GM12872 (cell line): ENCODE results near the gene CALR3.

ENCODE experiments used
- TF ChIP-seq, protein P1 (sequence below): IDR thresholded peaks from 3 replicates; pipeline ENCODE4 v1.5.1; 2011; ENCODE audit warnings: low read depth, mild to moderate bottlenecking, low read length, moderate library complexity; ENCODE audit not compliant: insufficient read depth

CALR3 gene

DNA sequence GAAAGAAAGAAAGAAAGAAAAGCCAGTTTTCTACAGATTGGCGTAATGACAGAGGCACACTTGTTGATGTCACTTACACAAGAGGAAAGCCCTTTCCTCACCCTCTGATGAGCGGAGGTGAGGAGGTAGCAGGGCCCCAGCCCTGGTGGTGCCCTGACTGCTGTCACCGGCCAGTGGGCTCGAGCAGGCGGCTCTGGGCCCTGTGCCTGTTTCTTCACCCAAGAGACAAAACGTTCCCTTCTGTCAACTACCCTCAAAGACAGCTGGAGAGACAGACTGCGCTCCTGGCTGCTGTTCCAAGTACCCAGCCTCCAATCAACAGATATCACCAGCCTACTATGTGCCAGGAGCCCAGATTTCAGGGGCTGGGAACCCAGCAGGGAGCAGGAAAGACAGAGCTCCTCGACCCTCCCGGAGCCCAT is 34.3 kb downstream of the CALR3 start:
- TF ChIP-seq, protein P1, sequence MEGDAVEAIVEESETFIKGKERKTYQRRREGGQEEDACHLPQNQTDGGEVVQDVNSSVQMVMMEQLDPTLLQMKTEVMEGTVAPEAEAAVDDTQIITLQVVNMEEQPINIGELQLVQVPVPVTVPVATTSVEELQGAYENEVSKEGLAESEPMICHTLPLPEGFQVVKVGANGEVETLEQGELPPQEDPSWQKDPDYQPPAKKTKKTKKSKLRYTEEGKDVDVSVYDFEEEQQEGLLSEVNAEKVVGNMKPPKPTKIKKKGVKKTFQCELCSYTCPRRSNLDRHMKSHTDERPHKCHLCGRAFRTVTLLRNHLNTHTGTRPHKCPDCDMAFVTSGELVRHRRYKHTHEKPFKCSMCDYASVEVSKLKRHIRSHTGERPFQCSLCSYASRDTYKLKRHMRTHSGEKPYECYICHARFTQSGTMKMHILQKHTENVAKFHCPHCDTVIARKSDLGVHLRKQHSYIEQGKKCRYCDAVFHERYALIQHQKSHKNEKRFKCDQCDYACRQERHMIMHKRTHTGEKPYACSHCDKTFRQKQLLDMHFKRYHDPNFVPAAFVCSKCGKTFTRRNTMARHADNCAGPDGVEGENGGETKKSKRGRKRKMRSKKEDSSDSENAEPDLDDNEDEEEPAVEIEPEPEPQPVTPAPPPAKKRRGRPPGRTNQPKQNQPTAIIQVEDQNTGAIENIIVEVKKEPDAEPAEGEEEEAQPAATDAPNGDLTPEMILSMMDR: no peak

DNA sequence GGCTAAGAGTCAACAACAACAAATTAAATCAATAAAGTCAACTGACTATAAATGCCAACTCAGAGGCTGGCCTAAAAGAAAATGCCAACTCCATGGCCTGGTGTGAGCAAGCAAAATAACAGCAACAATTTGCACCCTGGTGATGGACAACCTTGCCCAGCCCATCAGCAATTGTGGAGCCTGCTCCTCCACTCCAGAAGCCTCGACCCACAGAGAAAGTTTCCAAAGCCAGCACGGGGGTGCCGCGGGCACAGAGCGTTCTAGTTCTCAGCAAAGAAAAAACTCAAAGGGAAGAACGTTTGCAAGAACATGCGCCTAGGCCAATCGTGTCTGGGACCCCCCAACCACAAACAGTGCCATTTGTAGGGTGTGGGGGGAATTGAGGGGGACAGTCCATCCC is 35.5 kb downstream of the CALR3 start:
- TF ChIP-seq, protein P1: no peak

DNA sequence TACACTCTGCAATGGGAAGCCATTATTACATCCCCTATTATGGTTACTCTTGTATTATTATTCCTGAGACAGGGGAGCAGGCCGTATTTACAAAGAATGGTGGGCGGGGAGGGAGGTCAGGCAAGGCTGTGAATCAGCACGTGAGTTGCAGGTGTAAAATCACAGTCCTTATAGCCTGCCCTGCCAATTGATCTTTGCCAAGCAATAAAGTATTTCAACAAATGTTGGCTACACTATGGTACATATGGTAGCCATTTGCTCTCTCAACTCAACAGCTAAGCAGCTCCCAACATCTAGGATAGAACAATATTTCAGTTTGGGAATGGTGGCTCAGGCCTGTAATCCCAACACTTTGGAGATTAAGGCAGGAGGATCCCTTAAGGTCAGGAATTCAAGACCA is 36.3 kb downstream of the CALR3 start:
- TF ChIP-seq, protein P1: no peak

DNA sequence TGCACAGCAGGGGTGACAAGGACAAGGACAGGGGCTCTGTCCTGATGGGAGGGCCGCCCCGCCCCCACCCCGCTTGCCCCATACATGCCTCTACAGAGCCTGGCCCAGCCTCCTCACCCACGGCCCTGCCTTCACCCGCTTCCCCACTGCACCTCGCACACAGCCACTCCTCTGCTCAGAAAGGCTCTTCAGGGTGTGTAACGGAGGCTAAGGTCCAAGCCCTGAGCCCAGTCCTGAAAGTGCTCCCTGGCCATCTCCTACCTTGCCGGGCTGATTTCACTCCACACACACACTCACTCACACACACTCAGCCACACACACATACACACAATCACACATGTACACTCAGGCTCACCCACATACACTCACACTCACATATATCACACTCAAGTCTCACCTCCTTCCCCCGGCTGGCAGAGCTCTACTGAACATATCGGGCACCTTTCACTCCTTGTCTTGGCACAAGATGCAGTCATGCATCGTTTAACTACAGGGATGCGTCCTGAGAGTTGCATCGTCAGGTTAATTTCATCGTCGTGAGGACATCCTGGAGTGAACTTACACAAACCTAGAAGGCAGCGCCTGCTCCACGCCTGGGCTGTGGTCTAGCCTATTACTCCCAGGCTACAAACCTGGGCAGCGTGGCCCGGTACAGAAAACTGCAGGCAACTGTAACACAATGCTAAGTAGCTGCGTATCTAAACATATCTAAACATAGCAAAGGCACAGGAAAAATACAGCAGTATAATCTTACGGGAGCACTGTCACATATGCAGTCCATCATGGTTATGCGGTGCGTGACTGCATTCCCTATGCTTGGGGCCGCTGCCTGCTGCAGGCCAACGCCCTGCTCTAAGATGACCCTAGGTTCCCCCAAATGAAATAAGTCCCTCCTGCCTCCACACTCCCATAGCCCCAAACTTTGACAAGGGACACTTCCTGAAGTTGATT is 37.3 kb downstream of the CALR3 start:
- TF ChIP-seq, protein P1: no peak

DNA sequence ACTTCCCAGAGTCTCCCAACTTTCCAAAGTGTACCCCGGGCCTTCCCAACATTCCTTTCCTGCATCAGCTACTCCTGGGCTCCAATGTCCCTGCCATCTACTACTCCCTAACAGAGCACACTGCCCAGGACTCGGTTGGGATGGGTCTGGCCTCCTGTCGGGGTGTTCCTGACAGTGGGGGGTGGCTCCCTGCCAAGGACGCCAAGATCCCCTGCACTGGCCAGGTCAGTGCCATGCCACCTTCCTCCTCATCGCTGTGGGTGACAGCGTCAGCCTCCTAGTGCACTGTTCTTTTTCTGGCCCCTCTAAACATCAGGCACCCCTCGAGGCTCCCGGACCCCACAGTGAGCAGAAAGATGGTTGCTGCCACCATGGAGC is 38.0 kb downstream of the CALR3 start:
- TF ChIP-seq, protein P1: no peak

DNA sequence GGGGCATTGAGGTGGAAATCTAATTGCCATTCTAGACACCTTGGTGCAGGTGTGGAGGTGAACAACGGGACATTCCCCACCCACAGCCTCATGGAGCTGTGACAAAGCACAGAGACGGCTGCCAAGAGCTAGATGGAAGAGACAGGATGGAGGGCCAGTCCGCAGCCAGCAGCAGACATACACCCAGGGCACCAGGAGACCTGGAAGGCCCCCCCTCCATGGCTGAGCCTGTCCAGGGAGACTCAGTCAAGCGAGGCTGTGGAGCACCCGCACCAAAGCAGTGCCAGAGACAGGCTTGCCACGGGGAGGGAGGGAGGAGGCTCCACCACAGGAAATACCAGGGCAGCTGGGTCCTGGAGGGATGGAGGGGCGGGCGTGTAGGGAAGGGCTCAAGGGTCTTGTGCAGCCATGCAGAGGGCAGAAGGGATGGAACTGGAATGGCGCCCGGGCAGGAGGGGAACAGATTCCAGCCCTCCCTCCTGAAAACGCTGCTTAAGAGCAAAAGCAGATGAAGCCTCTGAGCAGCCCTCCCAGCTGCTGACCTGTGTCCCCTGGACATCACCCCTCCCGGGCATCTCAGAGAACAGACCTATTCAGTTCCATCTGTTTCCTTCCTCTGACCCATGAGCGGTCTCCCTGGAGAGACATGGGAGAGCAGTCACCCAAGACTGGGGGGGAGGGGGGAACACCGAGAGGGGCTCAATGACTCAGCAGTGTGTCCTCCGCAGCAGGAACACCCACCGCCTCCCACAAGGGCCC is 38.6 kb downstream of the CALR3 start:
- TF ChIP-seq, protein P1: no peak

DNA sequence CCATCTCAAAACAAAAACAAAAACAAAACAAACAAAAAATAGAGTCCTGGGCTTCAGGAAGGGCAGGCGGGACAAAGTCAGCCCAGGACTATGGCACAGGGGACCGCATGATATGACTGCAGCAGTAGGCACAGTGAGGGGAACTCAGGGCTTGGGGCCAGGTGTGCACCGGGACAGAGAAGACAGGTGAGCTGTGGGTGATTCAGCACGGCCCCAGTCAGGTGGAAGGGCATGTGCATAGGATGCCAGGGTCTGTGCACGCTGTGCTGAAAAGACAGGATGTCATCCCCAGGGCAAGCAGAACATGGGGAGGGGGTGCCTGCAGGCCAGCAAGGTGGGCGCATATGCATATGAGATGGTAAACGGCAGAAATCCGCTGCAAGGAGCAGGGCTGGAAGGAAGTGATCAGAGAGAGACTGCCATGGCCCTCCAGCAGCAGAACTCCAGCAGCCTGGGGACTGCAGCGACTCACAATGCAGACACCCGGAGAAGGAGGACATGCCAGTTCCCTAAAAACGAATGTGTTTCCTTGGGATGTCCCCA is 39.2 kb downstream of the CALR3 start:
- TF ChIP-seq, protein P1: no peak
